Muscle of leg (tissue), 11 donors: ENCODE results near the gene BTBD2. TPM values are rescaled to one million over a fixed set of nuclear protein-coding genes. Genes with fewer than 3 reads are reported as not detected.

ENCODE experiments used
- DNase-seq: peaks from one replicate; pipeline ENCODE4 v3.0.0; 2013
- H3K27ac ChIP-seq: one replicate; pipeline ENCODE4 v1.5.1; 2013; ENCODE audit warnings: mild to moderate bottlenecking, low read length, control low read depth
- H3K27me3 ChIP-seq: one replicate; pipeline ENCODE4 v1.6.1; 2013; ENCODE audit warnings: low read length; ENCODE audit not compliant: control insufficient read depth, insufficient read depth
- H3K36me3 ChIP-seq: one replicate; pipeline ENCODE4 v1.6.1; 2013; ENCODE audit warnings: low read length; ENCODE audit not compliant: control insufficient read depth, insufficient read depth
- H3K4me1 ChIP-seq: one replicate; pipeline ENCODE4 v1.6.1; 2013; ENCODE audit warnings: low read length; ENCODE audit not compliant: control insufficient read depth, insufficient read depth
- H3K4me3 ChIP-seq: one replicate; pipeline ENCODE4 v1.5.1; 2013; ENCODE audit warnings: low read length, control low read depth
- H3K9me3 ChIP-seq: replicated peaks from 2 replicates; pipeline ENCODE4 v1.6.1; 2013; ENCODE audit warnings: low read depth, low read length; ENCODE audit not compliant: control insufficient read depth
- WGBS: methylation state at CpG from one replicate; pipeline ENCODE4 v1.1.5; 2013; ENCODE audit warnings: missing lambda C conversion rate; ENCODE audit not compliant: insufficient coverage; 5-methylcytosine and 5-hydroxymethylcytosine counted together
- polyA plus RNA-seq, 8 donors: library from polyadenylated mRNA; unstranded; fragments of 120-200 nt; gene quantifications; one replicate each; pipeline versions ENCODE4 v1.2.1 to v1.2.3, GENCODE V29; 2013; ENCODE audit warnings: inconsistent platforms in 1 of 8, low replicate concordance in 1 of 8; ENCODE audit not compliant: insufficient read length in 8 of 8, insufficient read depth in 1 of 8
- total RNA-seq: library from RNA; stranded (reverse); fragments of 120-200 nt; gene quantifications from one replicate; pipeline ENCODE4 v1.2.4, GENCODE V29; 2013

BTBD2 gene
- total and polyA plus RNA-seq, 9 donors = 28.6 to 87.5 (median 74.0) TPM

GRCh38 chr19:2033115-2033824 is 17.8 kb upstream of the BTBD2 start:
- Histone ChIP-seq H3K27me3 (no peaks in the 10 kb centered on the region), H3K27ac (peak overlapping the region; percentile 95), H3K9me3 (peaks cover 9% of the 10 kb centered on the region), H3K4me1 (peaks cover 30% of the 10 kb centered on the region), H3K36me3 (peaks cover 5% of the 10 kb centered on the region), H3K4me3 (no peak overlapping the region)
- DNase-seq = no peak
- WGBS = 86% methylated on average over 3 of the region's 6 CpGs

- WGBS = 39% methylated on average over 11 of the region's 19 CpGs
- Histone ChIP-seq H3K4me3 (no peak overlapping the region), H3K27me3 (no peaks in the 10 kb centered on the region), H3K27ac (peak overlapping the region; percentile 95), H3K4me1 (peaks cover 28% of the 10 kb centered on the region), H3K9me3 (peaks cover 9% of the 10 kb centered on the region), H3K36me3 (no peaks in the 10 kb centered on the region)
- DNase-seq = peak; percentile 92
Observed at GRCh38 chr19:2032296-2032941, 16.9 kb upstream of the BTBD2 start.

- peak; percentile 87 for DNase-seq
- no peak overlapping the region for H3K27ac ChIP-seq
- WGBS = 18% methylated on average over 7 of the region's 9 CpGs
- H3K36me3 ChIP-seq = no peaks in the 10 kb centered on the region
- peaks cover 5% of the 10 kb centered on the region for H3K9me3 ChIP-seq
- no peaks in the 10 kb centered on the region for H3K27me3 ChIP-seq
- H3K4me1 ChIP-seq = peaks cover 11% of the 10 kb centered on the region
- no peak overlapping the region for H3K4me3 ChIP-seq
Observed at GRCh38 chr19:2027361-2027760, 11.8 kb upstream of the BTBD2 start.

GRCh38 chr19:2026770-2027169 is 11.3 kb upstream of the BTBD2 start:
- Histone ChIP-seq H3K27me3 (no peaks in the 10 kb centered on the region), H3K27ac (no peak overlapping the region), H3K36me3 (no peaks in the 10 kb centered on the region), H3K9me3 (peaks cover 5% of the 10 kb centered on the region), H3K4me1 (peaks cover 5% of the 10 kb centered on the region), H3K4me3 (no peak overlapping the region)
- WGBS = 100% methylated on average over 1 of the region's 10 CpGs
- DNase-seq = no peak

DNA sequence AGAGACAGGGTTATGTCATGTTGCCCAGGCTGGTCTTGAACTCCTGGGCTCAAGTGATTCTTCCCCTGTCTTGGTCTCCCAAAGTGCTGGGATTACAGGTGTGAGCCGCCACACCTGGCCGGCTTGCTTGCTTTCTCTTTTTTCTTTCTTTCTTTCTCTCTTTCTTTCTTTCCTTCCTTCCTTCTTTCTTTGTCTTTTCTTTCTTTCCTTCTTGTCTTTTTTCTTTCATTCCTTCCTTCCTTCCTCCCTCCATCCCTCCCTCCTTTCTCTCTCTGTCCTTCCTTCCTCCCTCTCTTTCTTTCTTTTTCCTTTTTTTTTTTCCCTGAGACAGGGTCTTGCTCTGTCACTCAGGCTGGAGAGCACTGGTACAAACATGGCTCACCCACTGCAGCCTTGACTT is 6.8 kb upstream of the BTBD2 start:
- Histone ChIP-seq H3K9me3 (peaks cover 5% of the 10 kb centered on the region), H3K36me3 (no peaks in the 10 kb centered on the region), H3K27ac (no peak overlapping the region), H3K4me3 (no peak overlapping the region), H3K4me1 (peaks cover 5% of the 10 kb centered on the region), H3K27me3 (no peaks in the 10 kb centered on the region)
- 100% methylated on average over 2 of the region's 2 CpGs for WGBS
- no peak for DNase-seq

GRCh38 chr19:2021453-2022140 is 6.1 kb upstream of the BTBD2 start:
- H3K4me1 ChIP-seq = peaks cover 5% of the 10 kb centered on the region
- no peak overlapping the region for H3K27ac ChIP-seq
- DNase-seq = no peak
- no peak overlapping the region for H3K4me3 ChIP-seq
- H3K27me3 ChIP-seq = no peaks in the 10 kb centered on the region
- H3K36me3 ChIP-seq = no peaks in the 10 kb centered on the region
- peaks cover 5% of the 10 kb centered on the region for H3K9me3 ChIP-seq
- 29% methylated on average over 1 of the region's 4 CpGs for whole genome bisulfite sequencing

DNA sequence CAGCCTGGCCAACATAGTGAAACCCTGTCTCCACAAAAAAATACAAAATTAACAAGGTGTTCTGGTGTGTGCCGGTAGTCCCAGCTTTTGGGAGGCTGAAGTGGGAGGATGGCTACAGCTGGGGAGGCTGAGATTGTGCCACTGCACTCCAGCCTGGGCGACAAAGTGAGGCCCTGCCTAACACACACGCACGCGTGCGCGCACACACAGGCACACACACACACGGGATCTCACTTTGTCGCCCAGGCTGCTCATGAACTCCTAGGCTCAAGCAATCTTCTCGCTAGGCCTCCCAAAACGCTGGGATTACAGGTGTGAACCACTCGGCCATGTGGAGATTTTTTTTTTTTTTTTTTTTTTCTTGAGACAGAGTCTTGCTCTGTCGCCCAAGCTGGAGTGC is 3.2 kb upstream of the BTBD2 start:
- peaks cover 22% of the 10 kb centered on the region for H3K4me1 ChIP-seq
- no peaks in the 10 kb centered on the region for H3K27me3 ChIP-seq
- no peak overlapping the region for H3K27ac ChIP-seq
- H3K36me3 ChIP-seq = peaks cover 4% of the 10 kb centered on the region
- H3K9me3 ChIP-seq = no peaks in the 10 kb centered on the region
- no peak overlapping the region for H3K4me3 ChIP-seq
- DNase-seq = no peak
- WGBS = 98% methylated on average over 8 of the region's 13 CpGs

DNA sequence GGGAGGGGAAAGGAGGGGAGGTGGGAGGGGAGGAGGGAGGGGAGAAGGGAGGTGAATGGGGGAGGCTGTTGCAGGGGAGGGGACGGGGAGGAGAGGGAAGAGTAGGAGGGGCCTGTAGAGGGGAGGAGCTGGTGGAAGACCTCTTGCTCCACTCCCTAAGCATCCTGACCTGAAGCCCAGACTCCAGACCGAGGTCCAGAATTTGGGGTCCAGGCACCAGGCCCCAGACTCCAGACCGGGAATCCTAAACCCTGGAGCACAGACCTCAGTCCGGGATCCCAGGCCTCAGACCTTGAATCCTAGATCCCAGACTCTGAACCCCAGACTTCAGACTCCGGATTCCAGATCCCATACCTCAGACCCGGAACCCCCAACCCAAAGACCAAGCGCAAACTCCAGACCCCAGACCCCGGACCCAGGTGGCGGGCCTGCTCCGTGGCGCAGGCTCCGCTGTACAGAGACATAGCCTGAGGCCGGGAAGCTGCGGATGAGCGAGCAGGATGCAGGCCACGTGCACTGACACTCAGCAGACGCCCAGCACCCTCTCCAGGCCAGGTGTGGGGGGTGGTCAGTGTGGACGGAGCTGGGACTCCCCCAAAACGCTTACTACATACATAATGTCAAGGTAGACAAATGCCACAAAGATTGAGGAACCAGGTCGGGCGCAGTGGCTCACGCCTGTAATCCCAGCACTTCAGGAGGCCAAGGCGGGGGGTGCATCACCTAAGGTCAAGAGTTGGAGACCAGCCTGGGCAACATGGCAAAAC is 710 bp upstream of the BTBD2 start:
- Histone ChIP-seq H3K4me1 (peaks cover 22% of the 10 kb centered on the region), H3K27me3 (no peaks in the 10 kb centered on the region), H3K9me3 (no peaks in the 10 kb centered on the region), H3K27ac (peak overlapping the region; percentile 25), H3K4me3 (peak overlapping the region; percentile 26), H3K36me3 (peaks cover 9% of the 10 kb centered on the region)
- 78% methylated on average over 14 of the region's 23 CpGs for WGBS
- DNase-seq = peak; percentile 91

DNA sequence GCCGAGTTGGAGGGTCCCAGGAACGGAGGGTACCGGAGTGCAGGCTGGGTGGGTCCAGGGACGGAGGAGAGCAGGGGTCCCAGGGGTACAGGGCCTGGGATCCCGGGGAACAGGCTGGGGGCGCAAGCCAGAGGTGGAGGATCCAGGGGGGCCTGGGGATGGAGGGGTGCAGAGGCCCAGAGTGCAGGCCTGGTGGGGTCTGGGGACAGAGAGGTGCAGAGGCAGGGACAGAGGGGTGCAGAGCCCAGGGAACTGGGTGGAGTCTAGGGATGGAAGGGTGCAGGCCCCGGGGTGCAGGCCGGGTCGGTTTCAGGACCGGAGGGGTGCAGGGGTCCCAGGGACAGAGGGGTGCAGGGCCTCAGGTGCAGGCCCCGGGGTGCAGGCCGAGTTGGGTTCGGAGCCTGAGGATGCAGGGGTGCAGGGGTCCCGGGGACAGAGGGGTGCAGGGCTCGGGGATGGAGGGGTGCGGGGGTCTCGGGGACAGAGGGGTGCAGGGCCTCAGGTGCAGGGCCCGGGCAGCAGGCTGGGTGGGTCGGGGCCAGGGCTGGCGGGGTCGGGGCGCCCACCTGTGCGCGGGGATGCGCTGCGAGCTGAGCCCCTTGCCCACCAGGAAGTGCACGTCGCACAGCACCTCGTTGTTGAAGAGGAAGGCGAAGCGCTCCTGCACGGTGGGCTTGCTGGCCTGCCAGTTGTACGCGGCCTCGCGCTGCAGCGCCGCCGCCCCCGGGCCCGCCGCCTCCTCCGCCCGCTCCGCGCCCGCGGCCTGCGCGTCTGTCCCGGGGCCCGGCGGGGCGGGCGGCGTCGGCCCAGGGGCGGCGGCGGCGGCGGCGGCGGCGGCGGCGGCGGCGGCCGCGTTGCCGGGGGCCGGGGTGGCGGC is 545 bp downstream of the BTBD2 start:
- 4% methylated on average over 66 of the region's 74 CpGs for WGBS
- Histone ChIP-seq H3K4me3 (peak overlapping the region; percentile 61), H3K4me1 (peaks cover 22% of the 10 kb centered on the region), H3K27me3 (no peaks in the 10 kb centered on the region), H3K36me3 (peaks cover 9% of the 10 kb centered on the region), H3K27ac (no peak overlapping the region), H3K9me3 (no peaks in the 10 kb centered on the region)
- DNase-seq = no peak
